ENCODE measurements around the gene CFAP157. TPM values are rescaled to one million over a fixed set of nuclear protein-coding genes. Genes with fewer than 3 reads are reported as not detected.

CFAP157 gene
- total RNA-seq, 1 experiment from 2014 or later = 0.22 TPM

GRCh38 chr9:127711831-127712274 is 5.1 kb downstream of the CFAP157 start:
- H3K9ac ChIP-seq (ENCODE audit: low read length) = no peak overlapping the region
- ChIA-PET CTCF (no interaction called here), POLR2A (no interaction called here), RAD21 (ENCODE audit: low non-redundant PET in 1 of 2, low total read pairs in 2 of 2, uncharacterized antibody in 2 of 2, unreplicated experiment in 2 of 2) (no interaction called here)
- no peak overlapping the region for H3K27ac ChIP-seq (ENCODE audit: low read depth, low read length)
- no peaks in the 10 kb centered on the region for H3K9me2 ChIP-seq (ENCODE audit: insufficient read depth)
- H3K79me2 ChIP-seq (ENCODE audit: insufficient read depth, low read length) = peaks cover 13% of the 10 kb centered on the region
- H3K4me1 ChIP-seq (ENCODE audit: control insufficient read depth in 1 of 2, insufficient read depth in 2 of 2, low read length in 2 of 2) = peaks cover 13 to 26% of the 10 kb centered on the region in 2 experiments
- no peaks in the 10 kb centered on the region for H3K27me3 ChIP-seq (ENCODE audit: insufficient read depth, low read length)
- H3K4me3 ChIP-seq (replicated peaks in 1 of 2; ENCODE audit: low read depth in 1 of 2, low read length in 2 of 2) = no peak overlapping the region
- intact Hi-C loops (cut with micrococcal nuclease) = no loop called here
- TF ChIP-seq JUND (IDR thresholded peaks at IDR 0.05) (no peak), EZH2phosphoT487 (IDR thresholded peaks at IDR 0.05; ENCODE audit: borderline replicate concordance) (no peak), MAX (IDR thresholded peaks at IDR 0.05) (no peak), CTCF (IDR thresholded peaks at IDR 0.05 in 2 of 3, conservative IDR thresholded peaks at IDR 0.05 in 1 of 3; ENCODE audit: borderline replicate concordance in 1 of 3, insufficient read depth in 1 of 3, low read depth in 2 of 3, low read length in 2 of 3) (no peak)
- no TSS peak for BruUV-seq (replicated peaks)
- ATAC-seq (no peak), DNase-seq (ENCODE audit: low read depth, low spot score) (no peak)
- H4K20me1 ChIP-seq (ENCODE audit: insufficient read depth) = no peaks in the 10 kb centered on the region
- no peak overlapping the region for H3K4me2 ChIP-seq (ENCODE audit: low read length)
- H2AFZ ChIP-seq (ENCODE audit: low read depth, low read length, poor library complexity, severe bottlenecking) = no peak overlapping the region
- peaks cover 0 to 4% of the 10 kb centered on the region in 2 experiments; a peak in 1 of 4 replicates for H3K36me3 ChIP-seq (ENCODE audit: control insufficient read depth in 1 of 2, insufficient read depth in 2 of 2, low read length in 2 of 2)
- no peaks in the 10 kb centered on the region for H3K9me3 ChIP-seq (ENCODE audit: control insufficient read depth in 1 of 2, insufficient read depth in 1 of 2, low read depth in 1 of 2, low read length in 2 of 2)

GRCh38 chr9:127712371-127712770 is 5.6 kb downstream of the CFAP157 start:
- Histone ChIP-seq H2AFZ (ENCODE audit: low read depth, low read length, poor library complexity, severe bottlenecking) (no peak overlapping the region), H3K9me3 (ENCODE audit: control insufficient read depth in 1 of 2, insufficient read depth in 1 of 2, low read depth in 1 of 2, low read length in 2 of 2) (no peaks in the 10 kb centered on the region), H3K36me3 (ENCODE audit: control insufficient read depth in 1 of 2, insufficient read depth in 2 of 2, low read length in 2 of 2) (peaks cover 0 to 4% of the 10 kb centered on the region in 2 experiments; a peak in 1 of 4 replicates), H3K4me3 (replicated peaks in 1 of 2; ENCODE audit: low read depth in 1 of 2, low read length in 2 of 2) (no peak overlapping the region), H3K27ac (ENCODE audit: low read depth, low read length) (no peak overlapping the region), H3K27me3 (ENCODE audit: insufficient read depth, low read length) (no peaks in the 10 kb centered on the region), H3K9ac (ENCODE audit: low read length) (no peak overlapping the region), H3K4me2 (ENCODE audit: low read length) (no peak overlapping the region), H4K20me1 (ENCODE audit: insufficient read depth) (no peaks in the 10 kb centered on the region), H3K4me1 (ENCODE audit: control insufficient read depth in 1 of 2, insufficient read depth in 2 of 2, low read length in 2 of 2) (peaks cover 9 to 21% of the 10 kb centered on the region in 2 experiments), H3K79me2 (ENCODE audit: insufficient read depth, low read length) (peaks cover 13% of the 10 kb centered on the region), H3K9me2 (ENCODE audit: insufficient read depth) (no peaks in the 10 kb centered on the region)
- ChIA-PET CTCF (no interaction called here), RAD21 (ENCODE audit: low non-redundant PET in 1 of 2, low total read pairs in 2 of 2, uncharacterized antibody in 2 of 2, unreplicated experiment in 2 of 2) (no interaction called here), POLR2A (no interaction called here)
- ATAC-seq (no peak), DNase-seq (ENCODE audit: low read depth, low spot score) (no peak)
- intact Hi-C loops (cut with micrococcal nuclease) = no loop called here
- BruUV-seq (replicated peaks) = no TSS peak
- TF ChIP-seq SP1 (IDR thresholded peaks at IDR 0.05; ENCODE audit: low read depth) (no peak), REST (IDR thresholded peaks at IDR 0.05; ENCODE audit: low read depth) (no peak), EZH2 (IDR thresholded peaks at IDR 0.05) (no peak), ATF3 (IDR thresholded peaks at IDR 0.05) (no peak), CBX3 (IDR thresholded peaks at IDR 0.05; ENCODE audit: low read depth) (no peak), EGR1 (IDR thresholded peaks at IDR 0.05; ENCODE audit: low read depth) (no peak), CTCF (IDR thresholded peaks at IDR 0.05 in 2 of 3, conservative IDR thresholded peaks at IDR 0.05 in 1 of 3; ENCODE audit: borderline replicate concordance in 1 of 3, insufficient read depth in 1 of 3, low read depth in 2 of 3, low read length in 2 of 3) (no peak), POLR2AphosphoS5 (IDR thresholded peaks at IDR 0.05; ENCODE audit: low read depth, low read length) (no peak), TCF7L2 (IDR thresholded peaks at IDR 0.05; ENCODE audit: borderline replicate concordance, extremely low read depth, insufficient read depth, insufficient read length) (no peak)
